Amniotic epithelial cell (primary cell): Measurements from ENCODE around the gene SHROOM1.

ENCODE experiments used
- DNase-seq: peaks from one replicate; pipeline ENCODE4 v3.0.0-alpha.2; 2010; ENCODE audit warnings: low read depth

The SHROOM1 gene

DNA sequence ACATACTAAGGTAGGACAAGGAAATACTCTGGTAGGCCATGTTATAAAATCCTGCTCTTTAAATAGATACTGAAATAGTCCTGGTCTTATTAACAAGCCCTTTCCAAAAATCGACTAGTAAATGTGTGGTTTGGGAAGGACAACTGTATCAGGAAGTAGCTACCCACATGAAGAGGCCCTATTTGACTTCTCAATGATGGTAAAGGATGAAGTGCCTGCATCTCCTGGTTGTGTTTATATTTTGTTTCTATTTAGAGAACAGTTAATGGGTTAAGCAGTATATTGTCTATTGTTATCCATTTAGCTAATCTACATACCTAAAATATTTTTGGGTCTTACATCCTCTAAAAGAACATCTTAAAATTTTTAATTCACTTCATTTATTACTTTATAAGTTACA lies 23.3 kb upstream of the SHROOM1 start:
- DNase-seq, result no peak

DNA sequence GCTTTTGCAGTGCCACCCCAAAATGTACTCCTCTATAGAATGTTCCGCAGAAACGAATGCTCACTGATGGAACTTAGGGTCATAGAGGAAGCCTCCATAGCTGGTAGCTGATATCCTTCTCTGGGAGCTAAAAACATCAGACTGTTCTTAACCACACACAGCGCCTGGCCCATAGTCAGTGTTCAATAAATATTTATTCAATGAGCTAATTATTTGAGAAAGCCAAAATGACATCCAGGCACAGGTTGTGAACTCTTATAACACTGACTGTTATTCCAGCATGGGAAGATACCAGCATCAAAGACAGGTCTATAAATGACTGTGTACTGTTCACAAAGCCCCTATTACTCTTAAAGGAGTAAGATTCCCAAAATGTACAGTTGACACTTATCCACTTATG lies 22.9 kb upstream of the SHROOM1 start:
- DNase-seq, result no peak

DNA sequence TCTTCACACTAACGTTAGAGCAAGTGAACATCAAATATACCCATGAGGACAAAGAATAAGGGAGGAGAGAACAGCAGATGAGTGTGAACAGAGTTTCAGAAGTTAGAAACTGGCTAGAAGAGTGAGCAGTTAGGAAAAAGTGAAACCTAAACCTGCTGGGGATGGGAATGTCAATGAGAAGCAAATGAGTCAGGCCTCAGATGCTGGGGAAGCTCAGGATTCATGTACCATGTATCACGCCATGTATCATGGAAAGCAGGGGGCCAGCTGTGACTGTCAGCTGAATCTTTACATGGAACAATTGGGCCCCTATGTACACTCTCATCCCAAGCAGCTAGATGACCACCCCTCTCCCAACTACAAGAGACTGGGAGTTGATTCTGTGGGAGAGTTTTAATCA lies 19.6 kb upstream of the SHROOM1 start:
- peak; percentile 34 for DNase-seq

DNA sequence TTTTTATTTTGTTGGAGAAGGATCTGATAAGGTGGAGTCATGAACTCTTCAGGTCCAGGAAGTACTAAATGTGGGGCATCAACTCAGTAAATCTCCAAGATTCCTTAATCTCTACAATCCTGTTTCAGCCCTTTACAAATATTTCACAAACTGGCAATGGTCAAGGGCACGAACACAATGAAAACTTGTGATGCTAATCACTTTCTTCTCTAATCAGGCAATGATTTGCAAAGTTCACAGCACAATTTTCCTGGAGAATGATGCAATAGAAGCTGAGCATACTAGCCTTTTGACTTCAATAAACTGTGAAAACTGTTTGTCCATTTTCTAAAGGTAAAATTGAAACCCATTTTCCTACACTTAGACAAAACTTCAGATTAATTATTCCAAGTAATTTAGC lies 18.9 kb upstream of the SHROOM1 start:
- DNase-seq, result no peak

DNA sequence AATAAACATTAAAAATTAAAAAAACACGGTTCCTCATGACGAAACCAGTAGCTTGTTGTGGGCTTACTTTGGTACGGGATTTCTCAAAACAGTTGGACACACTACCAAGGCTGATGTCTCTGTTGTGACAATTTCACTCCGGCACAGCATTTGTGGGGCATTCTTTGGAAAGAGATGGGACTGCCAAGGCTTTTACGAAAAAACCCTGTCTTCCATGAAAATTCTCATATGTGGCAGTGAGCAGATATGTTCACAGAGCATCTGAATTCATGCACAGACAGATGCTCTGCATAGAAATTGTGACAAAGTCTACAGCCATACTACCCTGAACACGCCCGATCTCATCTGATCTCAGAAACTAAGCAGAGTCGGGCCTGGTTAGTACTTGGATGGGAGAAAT lies 17.8 kb upstream of the SHROOM1 start:
- no peak for DNase-seq

DNA sequence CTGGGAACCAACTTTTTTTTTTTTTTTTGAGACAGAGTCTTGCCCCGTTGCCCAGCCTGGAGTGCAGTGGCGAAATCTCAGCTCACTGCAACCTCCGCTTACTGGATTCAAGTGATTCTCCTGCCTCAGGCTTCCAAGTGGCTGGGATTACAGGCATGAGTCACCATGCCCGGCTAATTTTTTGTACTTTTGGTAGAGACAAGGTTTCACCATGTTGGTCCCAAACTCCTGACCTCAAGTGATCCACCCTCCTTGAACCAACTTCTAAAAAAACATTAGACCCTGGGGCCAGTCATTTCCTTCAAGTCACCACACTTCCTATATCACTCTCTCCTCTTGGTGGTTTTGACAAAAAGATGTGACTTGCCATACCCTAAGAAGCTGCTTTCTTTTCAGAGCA lies 10.9 kb upstream of the SHROOM1 start:
- DNase-seq, result peak; percentile 64

DNA sequence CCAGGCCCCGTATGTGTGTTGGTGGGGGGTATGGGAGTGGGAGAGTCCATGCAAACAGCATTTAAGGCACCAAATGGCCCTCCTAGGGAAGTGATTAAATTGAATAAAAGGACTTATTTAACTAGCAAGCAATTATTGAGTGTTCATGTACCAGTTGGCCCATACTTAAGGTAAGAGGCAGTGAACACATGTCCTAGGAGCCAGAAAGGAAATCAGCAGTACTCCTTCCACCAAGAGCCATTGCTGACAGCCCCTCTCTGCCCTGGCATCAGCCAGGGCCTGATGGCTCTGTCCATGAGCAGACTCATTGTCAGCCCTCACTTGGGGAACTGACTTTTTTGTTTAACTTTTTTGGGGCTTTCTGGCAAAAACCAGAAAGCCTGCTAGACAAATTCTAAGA lies 10.4 kb upstream of the SHROOM1 start:
- DNase-seq, result no peak

DNA sequence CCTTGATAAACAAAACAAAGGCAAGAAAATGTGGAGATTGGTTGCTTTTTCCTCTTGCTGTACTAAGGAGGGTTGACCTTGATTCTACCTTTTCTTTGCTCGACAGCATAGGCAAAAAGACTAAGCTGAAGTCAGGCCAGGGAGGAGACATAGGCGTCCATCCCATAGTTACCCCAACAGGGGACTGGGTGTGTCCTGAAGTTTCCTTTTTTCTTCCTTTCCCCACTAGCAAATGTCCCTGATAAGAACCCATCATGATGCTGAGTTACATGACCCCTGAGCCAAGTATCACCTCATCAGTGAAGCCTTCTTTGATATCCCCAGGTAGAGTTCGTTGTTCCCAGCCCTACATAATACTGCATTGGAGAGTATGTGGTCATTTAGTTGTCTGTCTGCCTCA lies 9.9 kb upstream of the SHROOM1 start:
- no peak for DNase-seq

DNA sequence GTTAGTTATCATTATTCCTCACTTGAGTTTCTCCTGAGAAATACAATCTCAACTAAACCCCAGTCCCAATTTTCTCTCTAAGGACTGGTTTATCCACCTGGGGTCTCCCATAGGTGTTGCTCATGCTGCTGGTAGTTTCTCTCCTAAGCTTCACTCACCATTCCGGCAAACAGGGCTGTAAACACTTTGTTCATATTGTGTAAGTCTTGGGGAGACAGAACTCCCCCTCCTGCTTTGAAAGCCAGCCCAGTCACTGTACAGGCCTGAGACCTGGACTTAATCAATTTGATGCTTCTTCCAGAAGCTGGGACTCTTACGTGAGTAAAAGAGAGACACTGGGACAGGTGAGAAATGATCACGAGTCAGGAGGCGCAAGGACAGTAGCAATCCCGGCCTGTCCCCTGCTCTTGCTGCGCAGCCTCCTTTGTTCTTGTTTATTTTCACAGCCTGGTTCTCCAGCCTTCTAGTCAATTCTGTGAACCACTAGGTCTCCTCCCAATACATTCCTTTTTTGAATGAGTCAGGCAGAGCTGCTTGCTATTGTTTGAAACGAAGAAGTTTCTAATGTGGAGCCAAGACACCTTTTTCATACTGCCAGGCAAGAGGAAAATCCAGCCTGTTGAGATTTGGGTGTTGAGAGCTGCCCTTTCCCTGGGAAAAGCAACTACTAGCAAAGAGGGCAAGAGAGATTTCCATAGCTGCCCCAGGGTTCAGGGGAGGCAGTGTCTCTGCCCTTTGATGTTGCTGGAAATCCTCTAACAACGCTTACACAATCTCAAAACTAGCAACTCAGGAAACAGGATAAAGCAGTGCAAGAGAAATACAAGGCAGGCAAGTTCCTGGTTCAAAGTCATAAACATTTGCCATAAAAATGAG lies 9.2 kb upstream of the SHROOM1 start:
- DNase-seq, result peak; percentile 91

DNA sequence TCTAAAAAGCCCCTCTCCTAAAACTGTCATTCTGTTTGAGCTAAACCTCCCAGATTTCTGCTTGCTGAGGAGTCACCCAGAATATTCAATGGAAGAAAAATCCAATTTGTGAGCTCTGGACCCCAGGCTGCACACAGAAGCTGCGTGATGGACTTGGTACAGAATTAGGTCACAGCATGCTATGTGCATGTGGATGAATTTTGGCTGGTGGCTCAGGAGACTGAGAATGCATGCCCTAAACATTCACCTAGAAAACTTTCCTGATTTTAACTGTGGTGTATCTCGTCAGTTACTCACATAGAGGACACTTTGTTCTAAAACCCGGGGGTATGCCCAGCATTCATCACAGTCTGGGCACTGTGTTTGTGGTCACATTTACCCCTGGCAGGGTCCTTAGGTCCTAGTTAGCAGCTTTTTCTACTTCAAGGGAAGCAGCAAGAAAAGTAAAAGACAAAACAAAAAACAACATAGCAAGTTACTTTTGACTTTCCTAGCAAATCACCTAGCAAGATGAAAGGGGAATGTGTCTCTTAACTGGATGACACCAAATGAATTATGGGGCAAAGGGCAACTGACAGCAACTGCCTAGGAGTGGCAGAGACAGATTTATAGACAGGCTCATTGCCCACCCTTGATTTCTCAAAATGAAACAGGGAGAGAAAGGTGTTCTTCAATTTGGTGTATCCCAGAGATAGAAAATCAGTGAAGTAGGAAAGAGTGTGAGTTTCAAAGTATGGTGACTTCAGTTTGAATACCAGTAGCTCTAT lies 8.3 kb upstream of the SHROOM1 start:
- no peak for DNase-seq

DNA sequence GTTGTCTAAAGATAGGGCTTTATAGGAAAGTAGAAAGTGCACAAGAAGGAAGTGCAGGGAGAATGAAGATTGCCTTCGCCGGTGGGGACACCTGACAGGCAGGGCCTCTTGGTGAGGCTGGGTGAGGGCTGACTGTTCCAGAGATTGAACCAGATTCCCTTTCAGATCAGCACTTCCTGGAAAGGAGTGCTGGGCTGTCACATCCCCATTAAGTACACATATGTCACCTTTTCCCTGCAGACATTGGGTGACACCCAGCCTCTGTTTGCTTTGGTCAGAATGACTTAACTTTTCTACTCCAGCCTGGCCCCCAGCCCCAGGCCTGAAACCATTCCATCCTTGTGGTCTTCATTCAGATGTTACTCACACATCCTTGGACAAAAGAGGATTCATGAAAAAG lies 7.4 kb upstream of the SHROOM1 start:
- no peak for DNase-seq

DNA sequence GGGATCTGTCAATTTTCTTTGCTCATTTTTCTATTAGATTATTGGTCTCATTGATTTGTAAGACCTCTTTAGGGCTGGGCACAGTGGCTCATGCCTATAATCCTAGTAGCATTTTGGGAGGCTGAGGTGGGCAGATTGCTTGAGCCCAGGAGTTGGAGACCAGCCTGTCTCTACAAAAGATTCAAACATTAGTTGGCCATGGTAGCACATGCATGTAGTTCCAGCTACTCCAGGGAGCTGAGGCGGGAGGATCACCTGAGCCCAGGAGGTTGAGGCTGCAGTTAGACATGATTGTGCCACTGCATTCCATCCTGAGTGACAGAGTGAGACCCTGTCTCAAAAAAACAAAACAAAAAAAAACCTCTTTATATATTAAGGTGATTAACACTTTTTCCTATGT lies 6.4 kb upstream of the SHROOM1 start:
- DNase-seq, result no peak

DNA sequence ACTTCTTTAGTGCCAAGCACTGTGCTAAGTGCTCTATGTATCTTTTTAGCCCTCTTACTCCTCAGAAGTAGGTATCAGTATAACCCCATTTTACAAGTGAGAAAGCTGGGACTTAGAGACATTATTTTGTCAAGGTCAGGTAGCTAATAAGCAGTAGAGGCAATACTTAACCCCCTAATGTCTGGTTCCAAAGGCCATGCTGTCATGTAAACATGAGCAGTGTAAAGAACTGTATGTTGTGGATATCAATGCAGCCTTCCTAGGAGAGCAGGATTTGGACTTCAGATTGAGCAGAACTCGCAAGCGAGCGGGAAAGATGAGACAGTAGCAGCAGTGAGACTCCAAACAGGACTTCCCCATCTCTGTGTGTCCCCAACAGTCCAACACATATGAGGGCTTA lies 3.6 kb upstream of the SHROOM1 start:
- no peak for DNase-seq

DNA sequence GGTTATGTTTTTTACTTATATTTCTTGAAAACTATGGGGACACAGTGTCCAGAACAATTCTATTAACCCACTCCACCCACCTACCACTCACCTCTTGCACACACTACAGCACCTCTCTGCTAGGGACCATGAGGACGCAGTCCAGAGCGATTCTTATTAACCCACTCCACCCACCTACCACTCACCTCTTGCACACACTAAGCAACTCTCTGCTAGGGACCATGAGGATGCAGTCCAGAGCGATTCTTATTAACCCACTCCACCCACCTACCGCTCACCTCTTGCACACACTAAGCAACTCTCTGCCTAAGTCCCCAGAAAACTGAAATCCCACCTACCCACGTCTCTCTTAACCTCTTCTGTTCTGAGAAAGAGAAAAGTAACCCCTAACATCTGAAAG lies 2.2 kb upstream of the SHROOM1 start:
- DNase-seq, result no peak

DNA sequence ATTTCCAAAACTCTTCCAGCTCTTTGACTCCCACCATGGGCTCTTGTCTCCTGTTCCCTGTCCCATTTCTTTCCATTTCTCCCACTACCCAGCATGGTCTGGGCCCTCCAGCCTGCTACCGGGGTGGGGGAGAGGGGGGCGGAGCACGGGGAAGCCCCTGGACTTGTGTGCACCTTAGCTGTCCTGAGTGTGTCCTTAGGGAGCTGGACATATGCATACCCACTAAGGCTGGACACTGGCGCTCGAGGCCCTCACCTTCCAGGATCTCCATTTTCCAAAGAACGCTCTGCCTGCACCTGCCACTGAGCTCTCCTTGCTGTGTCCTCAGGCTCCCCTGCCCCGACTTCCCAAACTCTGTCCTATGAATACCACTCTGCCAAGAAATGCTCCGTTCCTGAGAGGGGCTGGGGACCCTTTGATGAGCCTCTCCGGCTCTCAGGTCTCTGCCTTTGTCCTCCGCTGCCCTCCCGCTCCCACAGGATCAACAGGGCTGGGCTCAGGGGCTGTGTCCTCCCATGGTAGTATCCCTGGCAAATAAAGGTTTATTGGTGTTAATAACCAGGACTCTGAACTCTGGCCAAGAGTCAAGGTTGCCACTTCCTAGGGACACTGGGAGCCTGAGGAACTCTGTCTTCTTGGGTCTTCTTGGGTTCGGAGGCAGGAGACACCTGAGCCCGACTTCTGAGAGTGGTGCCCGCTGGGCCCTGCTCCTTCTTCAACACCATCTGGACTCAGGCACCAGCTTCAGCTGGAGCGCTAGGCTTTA lies 831 bp upstream of the SHROOM1 start:
- no peak for DNase-seq

DNA sequence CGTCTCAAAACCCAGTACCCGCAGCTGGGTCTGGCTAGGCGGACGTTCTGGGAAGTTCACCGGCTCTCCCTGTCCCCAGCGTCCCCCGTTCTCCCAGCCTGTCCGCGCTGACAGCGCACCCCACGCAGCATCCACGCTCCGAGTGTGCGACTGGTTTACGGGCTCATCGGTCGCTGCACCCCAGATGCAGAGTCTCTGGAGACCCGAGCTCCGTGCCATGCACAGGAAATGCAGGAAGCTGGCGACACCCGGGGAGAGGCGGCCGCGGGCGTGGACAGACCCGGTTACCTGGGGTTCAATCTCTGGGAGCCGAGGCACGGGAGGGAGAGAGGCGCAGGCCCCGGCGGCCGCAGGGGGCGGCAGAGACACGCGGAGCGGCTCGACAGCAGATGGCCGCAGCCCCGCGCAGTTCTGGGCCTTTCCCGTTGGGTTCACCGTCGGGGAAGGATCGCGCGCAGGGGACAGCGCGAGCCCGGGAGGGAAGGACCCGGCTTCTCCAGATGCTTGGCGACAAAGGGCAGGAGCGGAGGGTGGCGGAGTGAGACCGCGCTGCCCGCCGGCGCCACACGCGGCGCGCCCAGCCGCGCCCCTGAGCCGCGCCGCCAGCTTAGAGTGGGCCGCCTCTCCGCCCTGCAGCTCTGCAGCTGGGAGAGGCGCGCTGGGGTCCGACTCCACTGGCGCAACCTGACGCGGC lies 558 bp downstream of the SHROOM1 start:
- DNase-seq, result peak; percentile 50

DNA sequence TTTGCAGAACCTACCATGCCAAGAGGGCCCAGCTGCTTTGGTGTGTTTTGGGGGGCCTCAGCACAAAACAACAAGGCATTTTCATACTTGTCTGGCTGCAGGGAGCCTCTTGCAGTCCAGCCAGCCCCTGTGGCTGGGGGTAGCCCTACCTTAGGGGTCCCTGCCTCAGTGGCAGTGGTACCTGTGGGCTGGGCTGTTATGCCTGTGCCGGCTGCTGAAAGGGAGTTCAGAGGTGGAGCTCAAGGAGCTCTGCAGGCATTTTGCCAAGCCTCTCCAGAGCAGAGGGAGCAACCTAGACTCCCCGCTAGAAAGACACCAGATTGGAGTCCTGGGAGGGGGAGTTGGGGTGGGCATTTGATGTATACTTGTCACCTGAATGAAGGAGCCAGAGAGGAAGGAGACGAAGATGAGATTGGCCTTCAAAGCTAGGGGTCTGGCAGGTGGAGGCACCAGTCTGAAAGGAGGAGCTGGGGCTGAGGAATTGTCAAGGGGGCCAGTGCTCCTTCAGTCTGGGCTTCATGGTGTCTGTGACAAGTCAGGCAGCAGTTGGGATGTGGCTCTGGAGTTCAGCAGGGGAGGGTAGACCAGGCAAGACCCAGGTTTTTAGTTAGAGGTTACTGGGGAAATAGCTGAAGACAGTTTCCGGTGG lies 1.5 kb downstream of the SHROOM1 start:
- DNase-seq, result no peak

DNA sequence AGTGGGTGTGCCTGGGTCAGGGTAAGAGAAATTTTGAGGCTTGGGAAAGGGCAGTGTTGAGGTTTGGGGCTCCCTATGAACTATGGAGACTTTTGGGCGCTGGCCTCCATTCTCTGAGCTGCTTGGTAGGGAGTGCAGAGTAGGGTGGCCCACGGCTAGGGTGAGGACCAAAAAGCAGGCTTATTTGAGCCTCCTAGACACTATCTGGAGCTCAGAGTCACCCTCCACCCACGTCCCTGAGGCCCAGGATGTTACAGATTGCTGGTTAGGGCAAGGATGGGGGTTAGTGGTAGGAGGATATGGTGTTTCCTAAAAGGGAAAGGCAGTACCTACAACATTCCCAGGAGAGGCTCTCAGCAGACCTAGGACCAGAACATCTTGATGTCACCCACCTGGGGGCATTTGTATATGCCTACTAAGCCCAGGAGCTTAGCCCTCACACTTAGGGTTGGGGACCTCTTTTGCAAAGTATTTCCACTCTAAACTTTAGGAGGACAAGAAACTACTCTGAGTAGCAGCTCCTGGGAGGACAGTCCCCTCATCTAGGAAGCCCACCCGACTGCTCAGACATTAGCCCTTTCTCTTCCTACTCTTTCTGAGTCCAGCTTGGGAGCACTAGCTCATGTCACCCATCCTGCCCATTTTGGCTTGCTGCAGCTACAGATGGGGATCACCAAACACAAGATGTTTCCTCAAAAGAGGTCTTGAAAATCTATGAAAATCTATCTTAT lies 2.3 kb downstream of the SHROOM1 start:
- DNase-seq, result no peak

DNA sequence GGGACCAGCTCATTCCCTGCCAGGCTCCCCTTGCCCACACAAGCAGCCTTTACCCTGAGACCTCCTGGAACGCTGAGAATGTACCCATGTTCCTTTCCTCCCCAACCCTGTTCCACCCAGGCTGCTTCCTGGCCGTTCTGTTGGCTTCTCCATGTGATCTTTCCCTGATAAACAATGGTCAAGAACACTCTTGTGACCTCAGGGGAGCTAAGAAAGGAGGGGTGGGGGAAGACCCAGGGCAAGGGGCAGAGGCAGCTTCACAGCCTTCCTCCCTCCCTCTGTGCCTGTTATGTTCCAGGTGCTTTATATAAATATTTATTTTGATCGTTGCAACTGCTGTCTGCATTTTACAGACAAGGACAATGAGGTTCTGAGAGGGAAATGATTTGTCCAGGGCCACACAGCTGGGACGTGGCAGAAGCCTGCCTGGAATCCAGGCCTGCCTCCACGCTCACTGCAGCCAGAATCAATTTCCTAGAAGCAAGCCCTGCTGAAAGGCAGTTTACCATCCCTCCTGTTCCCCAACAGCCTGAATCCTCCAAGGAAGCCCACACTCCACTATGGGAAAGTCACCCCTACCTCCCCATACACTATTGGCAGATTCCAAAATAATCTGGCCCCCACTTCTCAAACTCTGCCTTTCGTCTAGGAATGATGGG lies 3.9 kb downstream of the SHROOM1 start:
- no peak for DNase-seq

DNA sequence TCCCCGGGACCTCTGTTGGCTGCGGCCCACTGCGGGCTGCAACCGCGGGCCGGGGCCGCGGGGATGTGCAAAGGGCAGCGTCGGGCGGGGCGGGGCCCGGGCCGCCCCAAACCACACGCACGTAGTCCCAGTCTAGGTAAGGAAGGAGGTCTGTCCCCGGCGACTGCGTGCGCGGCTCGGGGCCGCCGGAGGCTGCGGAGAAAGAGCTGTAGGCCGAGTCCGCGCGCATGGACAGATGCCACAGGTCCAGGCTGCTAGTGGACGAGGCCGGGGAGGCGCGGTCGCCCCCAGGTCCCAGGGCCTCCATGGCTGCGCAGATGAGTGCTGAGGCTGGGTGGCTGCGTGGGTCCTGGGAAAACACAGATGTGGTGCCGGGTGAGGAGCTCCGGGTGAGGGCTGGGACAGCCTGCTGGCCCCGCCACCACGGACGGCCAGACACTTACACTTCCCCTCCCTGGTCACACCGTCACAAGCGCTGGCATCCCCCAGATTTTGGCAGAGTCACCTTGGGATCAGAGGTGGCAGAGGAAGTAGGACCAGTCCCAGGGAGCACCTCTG lies 4.5 kb downstream of the SHROOM1 start:
- DNase-seq, result no peak
